Caki2 (cell line): ENCODE results near the gene CLPTM1L. TPM values are rescaled to one million over a fixed set of nuclear protein-coding genes. Genes with fewer than 3 reads are reported as not detected.
"Not testable (repeated sequence)": the region's sequence is repeated elsewhere in the genome, so short reads cannot be mapped to it uniquely, and the experiment has no call there.

ENCODE experiments used
- DNase-seq: peaks from one replicate; pipeline ENCODE4 v3.0.0-alpha.2; 2015; ENCODE audit warnings: low read depth
- in situ Hi-C: cut with HindIII; loops from 2 replicates; pipeline ENCODE4 v1.10.0; 2016; ENCODE audit warnings: low sequenced_read_pairs, low pct_unique_long_range_greater_than_20kb, mixed read lengths
- total RNA-seq: library from RNA; depleted of rRNA; stranded (reverse); fragments of >200 nt; shearing (Covaris generic); gene quantifications from 2 replicates; pipeline ENCODE4 v1.2.3, GENCODE V29; 2014; ENCODE audit warnings: low replicate concordance

The CLPTM1L gene
- total RNA-seq, 1 experiment from 2014 or later, result 286 TPM

- in situ Hi-C loops, result no loop called here
- DNase-seq, result no peak
Measured at GRCh38 chr5:1304033-1304432, 40.9 kb downstream of the CLPTM1L start.

GRCh38 chr5:1302258-1302657 lies 42.6 kb downstream of the CLPTM1L start:
- in situ Hi-C loops, result no loop called here
- no peak for DNase-seq

- DNase-seq, result no peak
- in situ Hi-C loops, result no loop called here
Measured at GRCh38 chr5:1300581-1301083, 44.3 kb downstream of the CLPTM1L start.

GRCh38 chr5:1299961-1300360 lies 44.9 kb downstream of the CLPTM1L start:
- in situ Hi-C loops, result no loop called here

GRCh38 chr5:1299511-1299850 lies 45.4 kb downstream of the CLPTM1L start:
- in situ Hi-C loops, result no loop called here

More at GRCh38 chr5:1299961-1300360, 44.9 kb downstream of the CLPTM1L start:
- no peak for DNase-seq

GRCh38 chr5:1298723-1299510 lies 46.0 kb downstream of the CLPTM1L start:
- DNase-seq, result no peak
- in situ Hi-C loops, result no loop called here

More at GRCh38 chr5:1299511-1299850, 45.4 kb downstream of the CLPTM1L start:
- no peak for DNase-seq

- in situ Hi-C loops, result no loop called here
- DNase-seq, result no peak
Measured at GRCh38 chr5:1298067-1298551, 46.8 kb downstream of the CLPTM1L start.

- in situ Hi-C loops, result no loop called here
- no peak for DNase-seq
Measured at GRCh38 chr5:1297243-1297642, 47.7 kb downstream of the CLPTM1L start.

- DNase-seq, result no peak
- in situ Hi-C loops, result no loop called here
Measured at GRCh38 chr5:1295650-1296037, 49.3 kb downstream of the CLPTM1L start.

GRCh38 chr5:1294835-1295649 lies 49.9 kb downstream of the CLPTM1L start, which contains the start of gene TERT:
Gene TERT (minus strand): TSS chr5:1295068. CDS start chr5:1294989, 79 bp downstream.
- in situ Hi-C loops, result no loop called here
- no peak for DNase-seq

- in situ Hi-C loops, result no loop called here
- no peak for DNase-seq
Measured at GRCh38 chr5:1294206-1294834, 50.6 kb downstream of the CLPTM1L start.

GRCh38 chr5:1293416-1294205 lies 51.3 kb downstream of the CLPTM1L start:
- DNase-seq, result no peak
- in situ Hi-C loops, result no loop called here

- no peak for DNase-seq
- in situ Hi-C loops, result no loop called here
Measured at GRCh38 chr5:1292846-1293415, 52.0 kb downstream of the CLPTM1L start.

GRCh38 chr5:1292139-1292538 lies 52.8 kb downstream of the CLPTM1L start:
- no peak for DNase-seq
- in situ Hi-C loops, result no loop called here

GRCh38 chr5:1291611-1292080 lies 53.3 kb downstream of the CLPTM1L start:
- in situ Hi-C loops, result no loop called here
- DNase-seq, result no peak

- DNase-seq, in situ Hi-C loops: not testable (repeated sequence)
Measured at GRCh38 chr5:1290956-1291355, 53.9 kb downstream of the CLPTM1L start.

- DNase-seq, in situ Hi-C loops: not testable (repeated sequence)
Measured at GRCh38 chr5:1289559-1289958, 55.3 kb downstream of the CLPTM1L start.
